ENCODE data around the gene IFI6.

IFI6 gene

DNA sequence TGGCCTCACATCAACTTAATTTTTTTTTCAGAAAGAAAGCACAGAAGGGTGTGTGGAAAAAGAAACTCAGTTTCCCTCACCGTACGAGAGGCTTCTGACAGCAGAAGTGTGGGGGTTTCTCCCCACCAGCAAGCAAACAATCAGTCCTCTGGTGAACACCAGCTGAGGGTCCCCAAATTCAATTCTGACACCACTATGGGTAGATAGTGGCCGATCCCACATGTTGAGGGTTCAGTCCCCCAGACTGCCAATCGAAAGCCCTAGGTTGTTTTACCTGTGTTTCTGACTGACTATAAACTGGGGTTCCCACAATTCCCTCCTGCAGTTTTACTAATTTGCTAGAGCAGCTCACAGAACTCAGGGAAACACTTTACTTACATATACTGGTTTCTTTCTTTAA, 2.1 kb downstream of the IFI6 start:
- DNase-seq, result no peak

DNA sequence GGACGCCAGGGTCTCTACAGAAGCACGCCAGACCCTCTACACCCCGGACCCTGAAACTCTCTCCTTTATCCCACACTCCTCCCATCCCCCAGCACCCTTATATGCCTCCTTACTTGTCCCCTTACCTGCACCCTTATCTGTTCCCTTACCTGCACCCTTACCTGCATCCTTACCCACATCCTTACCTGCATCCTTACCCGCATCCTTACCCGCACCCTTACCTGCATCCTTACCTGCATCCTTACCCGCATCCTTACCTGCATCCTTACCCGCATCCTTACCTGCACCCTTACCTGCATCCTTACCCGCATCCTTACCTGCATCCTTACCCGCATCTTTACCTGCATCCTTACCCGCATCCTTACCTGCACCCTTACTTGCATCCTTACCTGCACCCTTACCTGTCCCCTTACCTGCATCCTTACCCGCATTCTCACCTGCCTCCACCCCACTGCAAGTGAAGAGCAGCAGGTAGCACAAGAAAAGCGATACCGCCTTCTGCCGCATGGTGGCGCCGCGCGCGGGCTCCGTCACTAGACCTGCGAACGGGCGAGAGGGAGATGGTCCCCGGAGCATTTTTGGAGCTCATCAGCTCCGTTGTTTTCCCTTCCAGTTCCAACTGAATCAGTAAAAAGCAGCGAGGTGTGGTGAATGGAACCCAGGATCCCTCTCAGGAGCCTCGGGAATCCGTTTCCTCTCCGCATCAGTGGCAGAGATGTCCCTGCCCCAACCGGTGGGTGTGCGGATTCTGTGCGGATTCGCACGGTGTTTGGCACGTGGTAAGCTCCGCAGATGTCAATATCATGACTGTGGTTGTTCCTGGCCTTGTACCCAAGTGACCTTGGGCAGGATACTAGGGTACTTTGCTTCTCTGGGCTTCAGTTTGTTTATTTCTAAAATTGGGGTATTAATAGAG, 2.9 kb downstream of the IFI6 start:
- DNase-seq, result peak in 1 of 2 experiments; percentile 32

DNA sequence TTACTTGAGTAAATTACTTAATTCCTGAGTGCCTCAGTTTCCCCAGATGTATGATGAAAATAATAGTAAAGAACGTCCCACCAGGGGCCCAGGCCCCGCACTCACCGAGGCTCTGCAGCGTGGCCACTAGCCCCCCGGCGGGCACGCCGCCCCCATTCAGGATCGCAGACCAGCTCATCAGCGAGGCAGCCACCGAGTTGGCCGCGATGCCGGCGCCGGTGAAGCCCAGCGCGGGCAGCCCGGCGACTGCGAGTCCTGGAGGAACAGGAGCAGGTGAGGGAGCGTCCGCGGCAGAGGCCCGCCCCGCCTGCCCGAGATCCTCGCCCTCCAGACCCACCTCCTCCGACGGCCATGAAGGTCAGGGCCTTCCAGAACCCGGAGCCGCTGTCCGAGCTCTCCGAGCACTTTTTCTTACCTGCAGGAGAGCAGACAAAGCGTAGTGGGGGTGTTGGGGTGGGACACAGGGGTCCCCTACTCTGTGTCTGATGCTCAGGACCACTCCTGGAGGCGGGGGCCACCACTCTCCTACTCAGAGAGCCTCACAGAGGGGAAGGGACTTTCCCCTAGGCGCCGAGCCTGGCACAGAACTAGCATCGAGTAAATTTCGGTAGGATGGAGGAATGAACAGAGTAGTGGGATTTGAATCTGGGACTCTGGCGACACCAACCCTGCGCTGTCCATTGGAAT, 3.7 kb downstream of the IFI6 start:
- no peak for DNase-seq

DNA sequence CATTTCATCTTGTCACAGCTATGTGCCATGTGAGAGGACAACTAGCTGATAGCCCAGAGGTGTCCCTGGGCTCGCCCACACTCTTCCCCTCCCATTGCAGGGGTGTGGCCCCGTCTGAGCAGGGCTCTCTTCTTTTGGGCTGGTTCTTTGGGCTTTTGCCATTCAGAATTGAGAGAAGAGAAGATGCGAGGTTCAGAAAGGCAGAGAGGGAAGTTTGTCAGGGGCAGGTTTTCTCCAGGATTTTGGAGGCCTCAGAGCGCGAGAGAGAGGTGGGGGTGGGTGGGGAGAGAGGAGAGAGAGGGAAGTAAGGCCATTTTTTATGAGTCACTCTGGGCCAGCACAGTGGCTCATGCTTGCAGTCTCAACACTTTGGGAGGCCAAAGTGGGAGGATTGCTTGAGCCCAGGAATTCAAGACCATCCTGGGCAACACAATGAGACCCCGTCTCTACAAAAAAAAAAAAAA, 5.2 kb downstream of the IFI6 start:
- DNase-seq, result no peak

DNA sequence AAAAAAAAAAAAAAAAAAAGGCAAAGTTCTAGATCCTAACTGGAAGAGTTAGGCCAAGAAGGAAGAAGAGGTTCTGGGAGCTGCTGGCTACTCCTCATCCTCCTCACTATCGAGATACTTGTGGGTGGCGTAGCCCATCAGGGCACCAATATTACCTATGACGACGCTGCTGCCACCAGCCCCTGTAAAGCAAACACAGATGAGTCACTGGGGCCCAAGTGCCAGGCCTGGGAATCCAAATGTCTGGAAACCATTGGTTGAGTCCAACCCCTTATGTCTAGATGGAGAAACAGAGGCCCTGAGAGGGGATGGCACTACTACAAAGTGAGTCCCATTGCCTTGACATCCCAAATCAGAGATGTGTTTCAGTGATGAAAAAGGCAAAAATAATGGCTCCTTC, 5.7 kb downstream of the IFI6 start:
- no peak for DNase-seq

GRCh38 chr1:27665016-27665651, 6.9 kb downstream of the IFI6 start:
- no peak for DNase-seq

GRCh38 chr1:27664291-27664690, 7.7 kb downstream of the IFI6 start:
- no peak for DNase-seq

DNA sequence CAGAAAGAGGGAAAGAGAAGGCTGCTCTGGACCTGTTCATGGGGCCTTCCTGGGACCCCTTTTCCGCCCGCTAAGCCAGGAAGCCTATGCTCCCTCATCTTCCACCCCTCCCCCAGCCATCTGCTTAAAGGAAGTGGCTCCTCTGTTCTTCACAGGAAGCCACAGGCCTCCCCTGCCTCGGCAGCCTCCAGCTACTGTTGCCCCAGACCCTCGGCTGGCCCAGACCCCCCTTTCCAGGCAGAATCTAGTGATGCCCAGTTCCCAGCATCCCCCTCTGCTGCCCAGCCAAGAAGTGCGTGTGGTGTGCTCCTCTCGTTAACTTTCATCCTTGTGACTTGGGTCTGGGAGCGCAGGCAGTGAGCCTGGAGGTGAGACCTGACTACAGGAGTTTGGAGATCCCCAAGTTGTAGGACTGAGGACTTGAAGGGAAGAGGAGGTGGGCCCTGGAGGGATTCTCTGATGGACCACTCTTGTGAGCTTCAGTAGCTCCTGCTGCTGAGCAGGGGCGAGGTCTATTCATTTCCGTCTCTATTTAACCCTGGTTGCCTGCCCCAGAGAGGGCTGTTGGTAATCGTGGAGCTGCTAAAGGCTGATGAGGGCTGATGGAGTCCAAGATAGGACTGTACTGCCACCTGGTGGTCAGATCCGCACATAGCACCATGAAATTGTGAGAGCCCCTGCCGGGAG, 9.1 kb downstream of the IFI6 start:
- DNase-seq, result peak; percentile 24 to 55

- DNase-seq, result no peak
Measured at GRCh38 chr1:27662261-27662660, 9.7 kb downstream of the IFI6 start.

- no peak for DNase-seq
Measured at GRCh38 chr1:27661412-27662075, 10.4 kb downstream of the IFI6 start.

DNA sequence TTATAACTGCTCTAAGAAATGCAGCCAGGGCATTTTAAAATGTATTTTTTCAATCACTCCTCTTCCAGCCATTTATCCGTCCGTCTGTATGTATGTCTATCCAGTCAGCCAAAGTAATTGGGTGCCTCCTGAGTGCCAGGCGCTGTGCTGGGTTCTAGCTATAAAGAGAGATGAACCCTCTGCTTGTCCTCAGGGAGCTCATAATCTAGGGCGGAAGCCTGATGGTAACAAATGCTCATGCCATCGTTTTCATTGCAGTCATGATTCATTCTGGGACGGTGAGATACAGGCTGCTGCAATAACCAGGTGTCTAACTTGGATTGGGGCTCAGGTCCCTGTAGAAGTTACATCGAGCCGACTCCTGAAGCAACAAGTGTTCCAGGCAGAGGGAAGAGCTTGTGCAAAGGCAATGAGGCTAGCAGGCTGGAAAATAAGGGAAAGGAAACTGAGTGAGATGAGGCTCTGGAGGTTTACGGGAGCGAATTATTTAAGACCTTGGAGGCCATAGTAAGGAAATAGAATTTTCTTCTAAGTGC, 11.6 kb downstream of the IFI6 start:
- no peak for DNase-seq

DNA sequence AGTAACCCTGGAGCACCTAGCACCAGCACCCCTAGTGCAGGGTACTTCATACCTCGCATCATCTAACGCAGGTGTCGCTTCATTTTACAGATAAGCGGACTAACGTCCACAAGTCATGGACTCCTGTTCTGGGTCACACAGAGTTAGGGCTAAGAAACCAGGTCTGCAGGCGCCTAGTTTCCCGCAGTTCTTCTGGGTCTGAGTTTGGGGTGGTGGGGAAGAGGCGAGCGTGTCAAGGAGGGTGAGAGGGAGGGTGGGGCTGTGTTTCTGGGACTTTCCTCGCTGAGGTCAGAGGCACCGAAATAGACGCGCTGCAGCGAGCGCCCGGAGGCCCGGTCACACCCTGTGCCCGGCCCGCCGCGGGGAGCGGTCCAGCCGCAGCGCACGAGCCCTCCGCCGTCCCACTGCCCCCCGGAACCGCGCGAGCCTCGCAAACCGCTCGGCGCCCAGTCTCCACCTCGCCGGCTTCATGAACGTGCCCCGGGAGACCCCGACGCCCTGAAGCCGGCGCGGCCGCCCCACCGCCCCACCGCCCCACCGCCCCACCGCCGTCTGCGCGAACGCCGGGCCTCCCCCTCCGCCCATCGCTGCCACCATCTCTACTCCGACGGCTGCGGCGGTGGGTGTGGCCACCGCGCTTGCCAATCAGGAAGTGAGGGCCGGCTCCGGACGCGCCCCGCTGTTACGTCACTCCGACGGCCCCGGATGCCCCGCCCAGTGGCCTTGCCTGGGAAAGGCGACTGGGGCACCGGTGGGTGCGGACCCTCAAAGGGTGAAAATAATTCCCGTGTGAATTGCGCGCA, 12.3 kb downstream of the IFI6 start:
- peak in 1 of 2 experiments; percentile 73 for DNase-seq

DNA sequence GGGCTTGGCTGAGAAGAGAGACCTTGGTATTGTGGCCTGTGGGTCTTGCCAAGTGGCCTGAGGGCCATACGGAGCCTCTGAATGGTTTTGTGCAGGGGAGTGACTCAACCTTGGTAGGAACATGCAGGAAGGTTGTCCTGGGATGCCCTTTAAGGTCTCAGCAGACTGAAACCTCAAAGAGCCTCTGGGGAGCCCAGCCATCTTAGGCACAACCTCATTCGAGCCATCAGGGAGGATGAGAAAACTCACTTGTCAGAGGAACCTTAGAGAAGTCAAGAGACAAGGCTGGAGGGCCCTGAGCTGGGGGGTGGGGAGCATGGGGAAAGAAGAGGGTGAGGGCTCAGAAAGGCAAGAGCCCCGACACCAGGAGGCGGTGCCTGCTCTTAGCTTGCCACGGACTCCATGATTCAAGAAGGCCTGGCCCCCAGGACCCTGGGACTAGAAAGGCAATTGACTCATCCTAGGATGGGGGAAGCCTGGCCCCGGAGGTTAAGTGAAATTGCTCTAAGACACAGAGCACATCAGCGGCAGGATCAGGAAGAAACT, 13.0 kb downstream of the IFI6 start:
- DNase-seq, result no peak

DNA sequence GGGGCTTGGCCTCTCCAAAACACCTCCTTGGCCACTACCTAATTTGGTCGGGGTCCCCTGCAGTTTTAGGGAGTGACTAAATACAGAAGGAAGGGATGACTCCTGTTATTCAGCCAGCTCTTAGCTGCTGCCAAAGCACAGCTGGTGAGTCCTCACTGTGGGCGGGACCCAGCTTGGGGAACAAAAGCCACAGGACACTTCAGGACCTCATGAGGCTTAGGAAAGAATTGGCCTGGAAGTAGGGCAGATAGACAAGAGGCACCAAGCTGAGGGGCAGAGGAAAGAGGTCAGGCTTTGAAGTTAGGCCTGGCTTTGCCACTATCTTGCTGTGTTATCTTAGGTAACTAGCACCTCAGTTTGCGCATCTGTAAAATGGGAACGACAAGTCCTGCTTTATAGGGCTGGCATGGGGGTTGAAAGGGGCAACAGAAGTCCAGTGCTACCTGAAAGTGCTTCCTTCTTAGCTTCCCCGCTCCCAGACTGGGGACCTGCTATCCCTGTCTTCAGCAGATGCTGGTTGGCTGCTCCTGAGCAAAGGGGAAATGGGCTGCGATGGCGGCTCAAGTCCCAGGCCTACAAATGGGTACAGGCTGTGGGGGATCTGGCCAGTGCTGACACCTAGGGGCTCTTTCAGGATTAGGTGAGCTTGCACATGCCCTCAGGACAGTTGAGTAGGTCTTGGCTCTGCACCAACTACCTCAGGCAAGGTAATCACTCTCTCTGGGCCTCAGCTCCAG, 15.7 kb downstream of the IFI6 start:
- DNase-seq, result no peak

GRCh38 chr1:27655151-27655937, 16.6 kb downstream of the IFI6 start:
- no peak for DNase-seq

GRCh38 chr1:27652111-27652864, 19.7 kb downstream of the IFI6 start:
- no peak for DNase-seq

- DNase-seq, result no peak
Measured at GRCh38 chr1:27650539-27651175, 21.3 kb downstream of the IFI6 start.

DNA sequence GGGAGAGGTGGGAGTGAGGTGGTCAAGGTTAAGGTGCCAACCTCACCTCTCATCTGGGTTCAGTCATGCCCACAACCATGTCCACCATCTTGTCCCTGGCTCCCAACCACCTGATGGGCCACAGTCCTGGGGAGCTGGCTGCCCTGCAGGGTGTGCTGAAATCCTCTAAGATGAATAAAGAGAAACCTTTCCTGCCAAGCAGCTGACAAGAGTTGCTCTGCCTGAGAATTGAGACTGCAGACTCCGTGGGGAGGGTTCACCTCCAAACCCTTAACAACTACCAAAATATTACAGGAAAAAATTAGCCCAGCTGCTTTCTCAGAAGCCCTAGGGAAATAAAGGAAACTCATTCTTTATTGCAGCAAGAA, 21.8 kb downstream of the IFI6 start:
- DNase-seq, result no peak
